Iris pigment epithelial cell (primary cell): ENCODE results near the gene DGCR2.

Experiments
- DNase-seq: peaks from one replicate; pipeline ENCODE4 v3.0.0-alpha.2; 2011; ENCODE audit warnings: low read depth

Gene DGCR2

DNA sequence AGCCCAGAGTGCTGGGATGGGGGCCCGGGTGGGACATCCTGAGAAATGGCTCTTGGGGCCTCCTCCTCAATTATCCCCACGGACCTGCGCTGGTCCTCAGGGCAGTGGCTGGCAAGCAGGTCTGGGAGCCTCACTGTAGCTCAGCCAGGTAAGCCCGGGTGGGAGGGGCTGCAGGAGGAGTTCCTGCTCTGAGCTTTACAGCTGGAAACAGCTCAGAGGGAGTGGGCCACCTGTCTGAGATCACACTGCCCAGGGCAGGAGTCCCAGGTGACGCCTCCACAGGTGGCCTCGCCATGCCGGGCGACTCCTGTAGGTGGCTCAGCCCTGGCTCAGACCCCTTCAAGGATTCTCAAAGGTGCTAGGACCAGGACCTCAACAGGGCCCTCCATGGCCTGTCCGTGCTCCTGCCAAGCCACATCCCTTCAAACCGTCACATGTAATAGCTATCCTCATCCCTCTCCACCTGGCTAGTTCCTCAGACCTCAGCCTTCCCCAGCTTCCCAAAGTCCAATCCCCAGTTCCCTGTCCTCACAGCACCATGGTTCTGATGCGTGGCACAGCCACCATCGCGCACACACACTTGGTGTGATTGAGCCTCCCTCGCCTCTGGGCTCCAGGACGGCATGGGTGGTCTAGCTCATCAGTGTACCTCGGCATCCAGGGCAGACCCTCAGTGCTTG, 5.3 kb upstream of the DGCR2 start:
- no peak for DNase-seq

GRCh38 chr22:19126309-19127273, 4.4 kb upstream of the DGCR2 start:
- no peak for DNase-seq

DNA sequence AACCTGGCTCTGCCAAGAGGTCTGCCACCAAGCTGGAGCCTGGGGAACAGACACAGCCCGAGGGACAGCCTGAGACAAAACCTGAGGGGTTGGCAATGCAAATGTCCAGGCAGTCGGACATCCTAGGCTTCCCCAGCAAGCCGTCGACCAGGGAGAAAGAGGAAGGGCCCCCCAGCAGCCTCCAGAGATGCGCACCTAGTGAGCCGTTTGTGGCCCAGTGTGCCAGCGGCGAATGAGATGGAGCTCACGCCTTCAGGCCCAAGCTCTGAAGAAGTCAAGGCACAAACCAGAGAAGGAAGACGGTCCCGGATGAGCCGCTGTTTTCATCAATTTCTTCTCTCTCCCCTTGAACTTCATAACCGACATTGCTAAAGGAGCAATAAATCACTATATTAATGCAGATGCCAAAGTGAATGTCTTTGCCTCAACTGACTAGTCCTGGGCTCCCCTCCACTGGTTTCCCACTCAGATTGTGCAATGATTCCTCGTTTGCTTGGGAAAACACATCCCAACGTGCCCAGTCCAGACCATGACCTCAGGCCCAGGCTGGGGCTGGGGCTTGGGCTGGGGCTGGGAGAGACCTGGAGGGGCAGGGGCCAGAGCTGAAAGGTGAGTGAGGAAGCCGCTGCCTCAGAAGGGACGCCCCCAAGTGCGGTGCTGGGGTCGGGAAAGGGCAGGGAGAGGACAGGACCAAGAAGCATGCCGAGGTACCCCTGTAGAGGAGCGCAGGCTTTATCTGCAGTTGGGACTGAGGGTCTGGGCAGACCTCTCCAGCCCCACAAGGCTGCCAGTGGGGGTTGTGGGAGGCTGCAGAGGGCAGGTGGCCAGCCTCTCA, 3.5 kb upstream of the DGCR2 start:
- no peak for DNase-seq

- no peak for DNase-seq
These were observed 2.8 kb upstream of the DGCR2 start for GRCh38 chr22:19125011-19125410.

GRCh38 chr22:19124377-19124776, 2.2 kb upstream of the DGCR2 start:
- no peak for DNase-seq

DNA sequence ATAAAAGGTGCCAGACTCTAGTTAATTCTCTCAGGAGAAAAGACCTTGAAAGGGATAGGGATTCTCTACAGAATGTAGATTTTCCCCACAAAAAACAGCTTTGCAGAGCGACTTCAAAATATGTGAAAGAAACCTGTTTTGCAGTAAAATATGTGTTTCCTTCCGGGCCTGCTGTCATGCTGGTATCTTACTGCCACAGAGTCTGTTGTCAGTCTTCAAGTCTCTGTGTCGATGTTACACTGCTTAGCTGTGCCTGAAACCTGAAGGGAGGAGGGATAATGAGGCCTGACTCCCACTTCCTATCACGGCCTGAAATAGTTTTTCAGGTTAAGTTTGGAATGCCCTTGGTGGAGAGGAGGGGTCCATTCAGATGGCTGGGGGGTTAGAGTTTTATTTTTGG, 1.7 kb upstream of the DGCR2 start:
- no peak for DNase-seq

DNA sequence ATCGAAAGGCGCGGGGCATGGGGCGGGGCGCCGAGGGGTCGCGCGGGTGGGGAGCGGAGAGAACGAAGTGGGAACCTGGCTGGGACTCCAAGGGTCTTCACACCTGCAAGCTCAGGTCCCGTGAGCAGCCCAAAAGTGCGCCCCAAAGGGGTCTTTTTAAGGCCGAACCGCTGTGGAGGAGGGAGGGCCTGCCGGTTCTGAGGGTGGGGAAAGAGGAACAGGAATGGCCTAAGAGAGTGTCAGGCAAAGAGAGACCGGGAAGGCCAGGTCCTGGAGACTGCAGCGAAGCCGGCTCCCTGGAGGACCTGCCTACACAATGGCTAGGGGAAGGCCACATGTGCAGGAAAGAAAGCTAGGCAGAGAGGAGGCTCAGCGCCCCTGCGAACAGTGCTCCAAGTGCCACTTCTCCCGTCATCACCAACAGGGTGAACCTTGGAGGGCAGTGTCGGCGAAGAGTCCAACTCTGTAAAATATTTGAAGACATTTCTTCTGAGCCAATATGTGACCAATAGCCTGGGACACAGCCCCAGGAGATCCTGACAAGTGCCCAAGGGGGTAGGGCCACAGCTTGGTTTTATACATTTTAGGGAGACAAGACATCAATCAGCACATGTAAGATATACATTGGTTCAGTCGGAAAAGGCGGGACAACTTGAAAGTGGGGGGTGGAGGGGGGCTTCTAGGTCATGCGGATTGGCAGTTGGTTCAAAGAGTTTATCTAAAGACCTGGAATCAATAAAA, 710 bp upstream of the DGCR2 start:
- DNase-seq, result peak; percentile 20

DNA sequence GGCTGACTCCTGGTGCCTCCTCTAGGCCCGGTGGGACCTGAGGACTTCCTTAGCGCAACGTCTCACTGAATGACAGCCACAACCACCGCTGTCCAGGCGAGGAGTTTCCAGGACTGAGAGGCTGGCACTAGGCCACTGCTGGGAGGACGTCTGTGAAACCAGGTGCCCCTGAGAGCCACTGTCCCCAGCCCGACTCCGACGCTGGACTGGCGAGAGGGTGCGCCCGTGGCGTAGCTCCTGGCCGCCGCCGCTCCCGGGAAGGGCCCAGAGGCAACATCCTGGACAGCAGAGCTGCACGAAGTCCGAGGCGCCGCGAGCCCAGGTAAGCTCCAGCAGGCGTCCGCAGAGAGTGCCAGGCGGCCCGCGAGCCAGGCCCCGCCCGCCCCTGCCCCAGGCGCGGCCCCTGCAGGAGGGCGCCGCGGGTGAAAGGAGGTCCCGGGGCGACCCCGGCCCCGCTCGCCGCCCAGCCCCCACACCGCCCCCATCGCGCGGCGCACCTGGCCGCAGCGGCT, 525 bp downstream of the DGCR2 start:
- peak; percentile 49 for DNase-seq

- peak; percentile 48 for DNase-seq
These were observed 1.2 kb downstream of the DGCR2 start for GRCh38 chr22:19120829-19121630.

GRCh38 chr22:19119949-19120348, 2.3 kb downstream of the DGCR2 start:
- no peak for DNase-seq

DNA sequence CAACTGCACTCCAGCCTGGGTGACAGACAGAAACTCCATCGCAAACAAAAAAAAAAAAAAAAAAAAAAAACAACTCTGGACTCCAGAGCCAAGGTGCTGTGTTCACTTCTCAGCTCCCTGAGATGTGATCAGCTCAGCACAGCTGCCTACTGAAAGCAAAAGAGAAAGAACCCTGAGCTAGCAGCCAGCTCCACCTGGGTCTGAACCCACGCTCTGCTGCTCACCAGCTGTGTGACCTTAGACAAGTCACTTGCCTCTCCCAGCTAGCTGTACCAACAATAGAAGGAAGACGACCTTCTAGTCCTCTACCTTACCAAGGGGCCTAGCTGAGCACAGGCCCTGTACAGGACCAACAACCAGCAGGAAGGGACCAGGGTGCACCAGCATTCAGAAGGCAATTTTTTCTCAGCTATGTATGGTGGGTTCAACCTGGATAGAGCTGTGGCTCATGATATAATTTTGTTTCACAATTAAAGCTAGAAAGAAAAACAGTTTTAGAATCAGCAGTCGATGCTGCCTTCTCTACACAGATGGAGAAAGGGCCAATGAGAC, 3.8 kb downstream of the DGCR2 start:
- DNase-seq, result no peak

- DNase-seq, result no peak
These were observed 5.1 kb downstream of the DGCR2 start for GRCh38 chr22:19117111-19117512.

GRCh38 chr22:19115628-19116027, 6.6 kb downstream of the DGCR2 start:
- DNase-seq, result no peak

- no peak for DNase-seq
These were observed 7.1 kb downstream of the DGCR2 start for GRCh38 chr22:19114984-19115552.

DNA sequence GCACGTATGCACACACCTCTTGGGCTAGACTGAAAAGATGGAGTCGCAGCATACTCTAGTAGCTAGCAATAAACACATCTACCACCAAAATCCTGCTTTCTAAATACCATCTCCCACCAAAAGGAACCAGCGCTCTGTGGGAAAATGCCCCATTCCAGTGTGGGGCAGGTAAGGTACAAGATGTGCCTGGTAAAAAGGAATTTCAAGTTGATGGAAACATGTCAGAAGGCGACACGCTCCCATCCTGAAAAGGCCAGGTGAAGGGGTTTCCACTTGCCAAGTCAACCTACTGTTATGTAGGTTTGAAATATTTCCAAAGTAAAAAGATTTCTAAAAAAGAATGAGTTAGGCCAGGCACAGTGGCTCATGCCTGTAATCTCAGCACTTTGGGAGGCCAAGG, 8.8 kb downstream of the DGCR2 start:
- no peak for DNase-seq

GRCh38 chr22:19111584-19111983, 10.6 kb downstream of the DGCR2 start:
- no peak for DNase-seq

DNA sequence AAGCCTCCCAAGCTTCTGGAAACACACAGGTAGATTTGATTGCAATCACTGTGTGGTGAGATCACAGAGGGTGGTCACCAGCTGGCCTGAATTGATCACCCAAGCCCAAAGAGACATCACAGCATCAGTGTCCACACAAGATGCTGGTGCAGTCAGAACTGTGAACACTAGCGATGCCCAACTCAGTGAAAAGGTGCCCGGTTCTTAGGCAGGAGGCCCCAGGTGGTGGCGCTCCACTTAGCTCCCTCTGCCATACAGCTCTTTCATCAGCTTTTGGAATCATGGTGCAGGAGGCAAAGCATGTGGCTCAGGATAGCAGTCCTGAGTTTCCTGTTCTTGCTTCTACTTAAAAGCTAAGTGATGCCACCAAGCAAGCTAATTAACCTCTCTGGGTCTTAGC, 11.1 kb downstream of the DGCR2 start:
- no peak for DNase-seq

DNA sequence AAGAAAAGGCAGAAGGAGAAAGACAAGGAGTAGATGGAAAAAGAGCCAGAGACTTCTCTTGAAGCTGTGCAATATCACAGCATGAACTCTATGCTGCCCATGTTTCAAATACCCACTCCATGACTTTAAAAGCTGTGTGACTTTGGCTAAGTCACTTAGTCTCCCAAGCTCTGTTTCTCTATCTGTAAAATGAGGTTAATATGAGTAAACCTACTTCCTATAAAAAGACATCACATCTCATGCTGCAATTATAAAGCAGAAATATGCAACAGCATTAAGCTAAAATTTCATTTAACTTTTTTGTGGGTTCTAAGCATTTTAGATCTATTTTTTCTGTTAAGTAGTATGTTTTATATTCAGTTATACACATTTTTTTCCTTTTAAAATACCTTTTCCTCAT, 11.6 kb downstream of the DGCR2 start:
- DNase-seq, result no peak

DNA sequence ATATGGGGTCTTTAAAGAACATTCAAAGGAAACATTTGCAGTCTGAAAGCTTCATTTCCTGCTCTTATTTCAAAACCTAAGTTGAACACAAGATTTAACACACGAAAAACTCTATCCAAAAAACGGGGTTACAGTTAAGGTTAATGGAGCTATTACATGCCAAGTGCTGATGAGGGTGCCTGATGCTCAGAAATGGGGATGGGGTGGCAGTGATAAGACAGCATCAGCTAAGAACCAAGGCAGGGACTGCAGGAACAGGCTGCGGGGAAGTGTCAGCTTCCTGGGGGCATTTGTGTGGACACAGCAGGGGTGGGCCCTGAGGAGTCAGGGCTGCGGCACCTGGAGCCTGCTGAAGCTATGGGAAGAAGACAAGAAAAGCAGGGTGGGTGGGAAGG, 12.2 kb downstream of the DGCR2 start:
- no peak for DNase-seq
